Uterus (tissue), 4 donors: ENCODE results near the gene HAUS8. TPM values are rescaled to one million over a fixed set of nuclear protein-coding genes. Genes with fewer than 3 reads are reported as not detected.

Experiments
- DNase-seq, 2 donors: peaks; one replicate each; pipeline ENCODE4 v3.0.0-alpha.2; 2019 to 2020
- H3K27ac ChIP-seq, 2 donors: fragments of 200-600 bp; sonication (generic); 1 replicate in 1 of 2; 2 replicates in 1 of 2; pipeline ENCODE4 v1.5.1; 2016 to 2018
- H3K27me3 ChIP-seq, 2 donors: fragments of 200-600 bp; sonication (generic); one replicate each; pipeline ENCODE4 v1.5.1; 2018 to 2019; ENCODE audit warnings: control low read depth in 1 of 2
- H3K36me3 ChIP-seq, 2 donors: fragments of 200-600 bp; sonication (generic); one replicate each; pipeline ENCODE4 v1.5.1; 2019; ENCODE audit warnings: control low read depth in 1 of 2
- H3K4me1 ChIP-seq, 2 donors: fragments of 200-600 bp; sonication (generic); one replicate each; pipeline ENCODE4 v1.5.1; 2018 to 2019; ENCODE audit warnings: control low read depth in 1 of 2
- H3K4me3 ChIP-seq, 2 donors: fragments of 200-600 bp; sonication (generic); 1 replicate in 1 of 2; 2 replicates in 1 of 2; pipeline ENCODE4 v1.5.1; 2018 to 2019; ENCODE audit warnings: mild to moderate bottlenecking in 1 of 2
- H3K9me3 ChIP-seq, 2 donors: fragments of 200-600 bp; sonication (generic); one replicate each; pipeline ENCODE4 v1.5.1; 2019; ENCODE audit warnings: control low read depth in 1 of 2
- POLR2A ChIP-seq, 2 donors: fragments of 450-650 bp; IDR thresholded peaks; one replicate each; pipeline ENCODE4 v1.6.1; 2016; ENCODE audit warnings: antibody characterized with exemption in 2 of 2, mild to moderate bottlenecking in 1 of 2, moderate library complexity in 1 of 2
- intact Hi-C: fragments of 100-400 bp; cut with DNase I; formaldehyde crosslinking; loops from one replicate; pipeline ENCODE4 v1.15.1; 2023; ENCODE audit warnings: low total_unique reads
- total RNA-seq, 4 donors: library from RNA; depleted of rRNA in 3 of 4; stranded (reverse); fragments of >200 nt in 3 of 4; gene quantifications; one replicate each; pipeline versions ENCODE4 v1.1.0 to v1.2.4, GENCODE V29; 2014 to 2023
- TF ChIP-seq, protein P1 (sequence below), 4 experiments: fragments of 200-600 bp in 2 of 4; fragments of 450-650 bp in 2 of 4; sonication (generic) in 2 of 4; IDR thresholded peaks; one replicate each; pipeline ENCODE4 v1.5.1; 2016 to 2019; ENCODE audit warnings: antibody characterized with exemption in 4 of 4, mild to moderate bottlenecking in 2 of 4, moderate library complexity in 1 of 4
- donor health status: DM: yes; HTN: yes; CAD: no.

HAUS8 gene, protein sequence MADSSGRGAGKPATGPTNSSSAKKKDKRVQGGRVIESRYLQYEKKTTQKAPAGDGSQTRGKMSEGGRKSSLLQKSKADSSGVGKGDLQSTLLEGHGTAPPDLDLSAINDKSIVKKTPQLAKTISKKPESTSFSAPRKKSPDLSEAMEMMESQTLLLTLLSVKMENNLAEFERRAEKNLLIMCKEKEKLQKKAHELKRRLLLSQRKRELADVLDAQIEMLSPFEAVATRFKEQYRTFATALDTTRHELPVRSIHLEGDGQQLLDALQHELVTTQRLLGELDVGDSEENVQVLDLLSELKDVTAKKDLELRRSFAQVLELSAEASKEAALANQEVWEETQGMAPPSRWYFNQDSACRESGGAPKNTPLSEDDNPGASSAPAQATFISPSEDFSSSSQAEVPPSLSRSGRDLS
- total RNA-seq: 10 to 100 TPM in 2 of 4 donors, 1 to 10 TPM in 2; 2.6 to 11.5 (median 6.9) TPM

DNA sequence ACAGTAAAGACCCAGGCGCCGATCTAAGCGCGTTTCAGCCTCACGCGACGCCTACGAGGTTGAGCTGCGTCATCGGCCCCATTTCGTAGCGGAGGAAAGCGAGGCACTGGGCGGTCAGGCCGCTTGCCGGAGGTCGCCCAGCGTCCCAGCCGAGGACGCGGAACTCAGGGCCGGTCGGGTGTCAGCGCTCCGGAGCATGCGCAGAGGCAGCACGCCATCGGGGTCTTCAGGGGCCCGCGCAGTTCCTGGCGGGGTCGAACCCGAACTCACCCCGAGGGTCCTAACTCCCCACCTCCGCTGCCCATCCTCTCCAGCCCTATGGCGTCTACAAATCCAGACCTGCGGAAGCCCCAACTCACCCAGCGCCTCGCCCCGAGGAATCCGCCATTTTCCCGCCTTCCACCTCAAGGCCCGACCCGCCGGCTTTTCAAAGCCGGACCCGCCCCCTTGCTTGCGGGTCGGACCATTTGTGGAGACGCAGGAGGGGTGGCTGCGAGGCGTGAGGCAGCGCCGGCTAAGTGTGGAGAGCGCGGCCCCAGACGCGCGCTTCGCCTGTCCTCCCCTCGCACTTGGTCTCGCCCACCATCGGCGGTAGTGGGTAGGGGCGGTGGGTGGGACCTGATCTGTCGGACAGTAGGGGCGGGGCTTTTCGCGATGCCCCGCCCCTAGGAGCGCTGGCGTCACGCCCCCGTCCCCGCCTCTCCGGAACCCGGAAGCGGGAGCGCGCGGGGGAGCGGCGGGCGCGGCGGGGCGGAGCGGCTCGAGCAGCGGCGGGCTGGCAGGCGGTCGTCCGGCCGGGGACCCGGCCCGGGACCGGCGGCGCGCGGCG is at the start of gene HAUS8, which contains the start of gene MYO9B:
Gene HAUS8 (minus strand): TSS at position 418 of the 829 bp plus-strand sequence. CDS start 30 bp downstream, at position 388.
Gene MYO9B (plus strand): TSS at position 743 of the 829 bp plus-strand sequence. CDS start 25,941 bp downstream, outside the sequence.
- TF ChIP-seq POLR2A (IDR thresholded peaks at IDR 0.05): peak; percentile 69 to 89
- TF ChIP-seq, protein P1, sequence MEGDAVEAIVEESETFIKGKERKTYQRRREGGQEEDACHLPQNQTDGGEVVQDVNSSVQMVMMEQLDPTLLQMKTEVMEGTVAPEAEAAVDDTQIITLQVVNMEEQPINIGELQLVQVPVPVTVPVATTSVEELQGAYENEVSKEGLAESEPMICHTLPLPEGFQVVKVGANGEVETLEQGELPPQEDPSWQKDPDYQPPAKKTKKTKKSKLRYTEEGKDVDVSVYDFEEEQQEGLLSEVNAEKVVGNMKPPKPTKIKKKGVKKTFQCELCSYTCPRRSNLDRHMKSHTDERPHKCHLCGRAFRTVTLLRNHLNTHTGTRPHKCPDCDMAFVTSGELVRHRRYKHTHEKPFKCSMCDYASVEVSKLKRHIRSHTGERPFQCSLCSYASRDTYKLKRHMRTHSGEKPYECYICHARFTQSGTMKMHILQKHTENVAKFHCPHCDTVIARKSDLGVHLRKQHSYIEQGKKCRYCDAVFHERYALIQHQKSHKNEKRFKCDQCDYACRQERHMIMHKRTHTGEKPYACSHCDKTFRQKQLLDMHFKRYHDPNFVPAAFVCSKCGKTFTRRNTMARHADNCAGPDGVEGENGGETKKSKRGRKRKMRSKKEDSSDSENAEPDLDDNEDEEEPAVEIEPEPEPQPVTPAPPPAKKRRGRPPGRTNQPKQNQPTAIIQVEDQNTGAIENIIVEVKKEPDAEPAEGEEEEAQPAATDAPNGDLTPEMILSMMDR (IDR thresholded peaks at IDR 0.05): peak in 1 of 4 experiments; percentile 43
- Histone ChIP-seq H3K4me1 (peaks cover 5 to 22% of the 10 kb centered on the region in 2 donors), H3K9me3 (no peaks in the 10 kb centered on the region), H3K27ac (peak within 1 kb of the TSS; percentile 91 to 92), H3K27me3 (no peaks in the 10 kb centered on the region), H3K36me3 (no peaks in the 10 kb centered on the region), H3K4me3 (peak within 1 kb of the TSS; percentile 77 to 84)
- intact Hi-C loops: loop anchor here (10.0 kb wide), 2 partner anchors 60 to 200 kb away; no protein-coding TSS in a partner anchor
- DNase-seq: peak; percentile 99 to 100

- Histone ChIP-seq H3K36me3 (no peaks in the 10 kb centered on the region), H3K9me3 (no peaks in the 10 kb centered on the region), H3K27me3 (no peaks in the 10 kb centered on the region), H3K4me3 (no peak overlapping the region), H3K27ac (no peak overlapping the region), H3K4me1 (no peaks in the 10 kb centered on the region)
- DNase-seq: no peak
- intact Hi-C loops: no loop called here
- TF ChIP-seq, protein P1 (IDR thresholded peaks at IDR 0.05): no peak
- no peak for TF ChIP-seq POLR2A (IDR thresholded peaks at IDR 0.05)
Measured at GRCh38 chr19:17124025-17124424, 48.8 kb upstream of the HAUS8 start.

DNA sequence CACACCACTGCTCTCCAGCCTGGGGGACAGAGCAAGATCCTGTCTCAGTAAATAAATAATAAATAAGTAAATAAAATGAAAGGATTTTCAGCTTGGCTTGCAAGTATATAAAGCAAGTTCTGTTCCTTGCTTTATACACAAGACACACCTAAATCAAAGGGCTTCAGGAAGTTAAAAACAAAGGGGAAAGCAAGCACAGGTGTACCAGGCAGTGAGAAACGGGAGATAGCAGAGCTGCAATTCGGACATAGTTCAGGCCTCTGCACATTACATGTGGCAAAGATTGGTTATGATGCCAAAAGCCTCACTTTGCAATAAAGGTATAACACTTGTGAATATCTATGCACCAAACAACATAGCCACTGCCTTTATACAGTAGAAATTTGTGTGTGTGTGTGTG is 47.8 kb upstream of the HAUS8 start:
- no peak for DNase-seq
- H3K4me3 ChIP-seq: no peak overlapping the region
- no peak overlapping the region for H3K27ac ChIP-seq
- intact Hi-C loops: no loop called here
- H3K36me3 ChIP-seq: no peaks in the 10 kb centered on the region
- no peaks in the 10 kb centered on the region for H3K27me3 ChIP-seq
- H3K4me1 ChIP-seq: no peaks in the 10 kb centered on the region
- H3K9me3 ChIP-seq: no peaks in the 10 kb centered on the region
- no peak for TF ChIP-seq POLR2A (IDR thresholded peaks at IDR 0.05)
- TF ChIP-seq, protein P1 (IDR thresholded peaks at IDR 0.05): no peak

- DNase-seq: no peak
- Histone ChIP-seq H3K36me3 (no peaks in the 10 kb centered on the region), H3K4me1 (no peaks in the 10 kb centered on the region), H3K9me3 (no peaks in the 10 kb centered on the region), H3K27me3 (no peaks in the 10 kb centered on the region), H3K4me3 (no peak overlapping the region), H3K27ac (no peak overlapping the region)
- intact Hi-C loops: no loop called here
- TF ChIP-seq POLR2A (IDR thresholded peaks at IDR 0.05): no peak
- TF ChIP-seq, protein P1 (IDR thresholded peaks at IDR 0.05): no peak
Measured at GRCh38 chr19:17121736-17122293, 46.6 kb upstream of the HAUS8 start.
